PC-3 (cell line): ENCODE measurements around the gene BMPR1A.

ENCODE experiments used
- CTCF ChIP-seq: fragments of 300-600 bp; sonication (generic); conservative IDR thresholded peaks from 2 replicates; pipeline ENCODE4 v1.5.1; 2017; ENCODE audit warnings: antibody characterized with exemption, low read depth, mild to moderate bottlenecking, low read length
- EZH2 ChIP-seq: fragments of 300-600 bp; sonication (generic); IDR thresholded peaks from one replicate; pipeline ENCODE4 v1.6.1; 2017; ENCODE audit warnings: antibody characterized with exemption, mild to moderate bottlenecking, low read length; ENCODE audit not compliant: unreplicated experiment

DNA sequence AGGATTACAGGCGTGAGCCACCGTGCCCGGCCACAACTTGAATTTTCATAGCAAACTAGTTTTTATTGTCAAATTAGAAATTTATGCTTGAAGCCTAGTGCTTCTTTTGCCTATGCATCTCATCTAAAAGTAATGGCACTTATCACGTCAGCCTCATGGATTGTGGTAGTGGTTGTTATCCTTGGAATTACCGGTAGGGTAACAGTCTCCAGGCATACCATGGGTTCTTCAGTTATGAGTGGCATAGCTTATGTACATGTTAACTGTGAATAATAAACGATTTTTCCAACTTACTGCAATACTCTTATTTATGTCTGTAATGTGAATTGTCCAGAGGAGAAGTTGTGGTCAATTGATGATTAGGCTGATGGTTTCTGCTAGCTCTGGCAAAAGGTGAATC is 63.1 kb downstream of the BMPR1A start:
- TF ChIP-seq EZH2: no peak
- no peak for TF ChIP-seq CTCF
